Transverse colon (tissue), 4 donors: ENCODE results near the gene WFDC10A. TPM values are rescaled to one million over a fixed set of nuclear protein-coding genes. Genes with fewer than 3 reads are reported as not detected.
"Not testable (repeated sequence)": the region's sequence is repeated elsewhere in the genome, so short reads cannot be mapped to it uniquely, and the experiment has no call there.

Experiments
- DNase-seq: peaks from one replicate; pipeline ENCODE4 v3.0.0-alpha.2; 2019
- H3K27ac ChIP-seq, 4 donors: fragments of 200-600 bp; sonication (generic); 2 replicates each; pipeline ENCODE4 v1.5.1; 2016 to 2018; ENCODE audit warnings: inconsistent platforms in 4 of 4
- H3K27me3 ChIP-seq: fragments of 200-600 bp; sonication (generic); 2 replicates; pipeline ENCODE4 v1.5.1; 2017; ENCODE audit warnings: inconsistent platforms
- H3K36me3 ChIP-seq, 4 donors: fragments of 200-600 bp; sonication (generic); 2 replicates each; pipeline ENCODE4 v1.5.1; 2017 to 2019; ENCODE audit warnings: inconsistent platforms in 4 of 4
- H3K4me1 ChIP-seq, 4 donors: fragments of 200-600 bp; sonication (generic); 2 replicates each; pipeline ENCODE4 v1.5.1; 2017 to 2020; ENCODE audit warnings: inconsistent platforms in 4 of 4
- H3K4me3 ChIP-seq, 4 donors: fragments of 200-600 bp; sonication (generic); 1 replicate in 1 of 4; 2 replicates in 3 of 4; pipeline versions ENCODE4 v1.5.1 to v1.6.1; 2017 to 2019; ENCODE audit warnings: inconsistent platforms in 4 of 4
- H3K9me3 ChIP-seq, 2 donors: fragments of 200-600 bp; sonication (generic); 2 replicates each; pipeline ENCODE4 v1.5.1; 2017 to 2019; ENCODE audit warnings: inconsistent platforms in 2 of 2
- EP300 ChIP-seq: sonication (generic); formaldehyde crosslinking; IDR thresholded peaks from one replicate; pipeline ENCODE4 v1.6.1; 2017; ENCODE audit warnings: antibody characterized with exemption, low read depth
- POLR2A ChIP-seq: fragments of 450-650 bp; IDR thresholded peaks from one replicate; pipeline ENCODE4 v1.6.1; 2016; ENCODE audit warnings: antibody characterized with exemption, mild to moderate bottlenecking, moderate library complexity
- POLR2AphosphoS5 ChIP-seq, 3 donors: sonication (generic); formaldehyde crosslinking; IDR thresholded peaks; one replicate each; pipeline ENCODE4 v1.6.1; 2016; ENCODE audit warnings: antibody characterized with exemption in 3 of 3
- WGBS, 2 donors: methylation state at CpG; one replicate each; pipeline ENCODE4 v1.1.5; 2018; ENCODE audit warnings: low coverage in 1 of 2; 5-methylcytosine and 5-hydroxymethylcytosine counted together
- in situ Hi-C, 4 donors: fragments of 200-750 bp; cut with MboI; loops; one replicate each; pipeline versions ENCODE4 v1.15.0 to v1.15.1; 2017; ENCODE audit warnings: low sequenced_read_pairs in 3 of 4, low pct_ligation_motif_present in 1 of 4, low pct_unique_long_range_greater_than_20kb in 1 of 4
- intact Hi-C: fragments of 100-400 bp; cut with DNase I; formaldehyde crosslinking; loops from one replicate; pipeline ENCODE4 v1.15.1; 2023; ENCODE audit warnings: low total_unique reads
- total RNA-seq, 4 donors: library from RNA; depleted of rRNA; stranded (reverse); fragments of >200 nt; gene quantifications; one replicate each; pipeline ENCODE4 v1.1.0, GENCODE V29; 2016
- TF ChIP-seq, protein P1 (sequence below), 5 experiments: fragments of 200-600 bp in 3 of 5; fragments of 450-650 bp in 2 of 5; sonication (generic) in 3 of 5; IDR thresholded peaks; 1 replicate in 2 of 5; 2 replicates in 3 of 5; pipeline ENCODE4 v1.5.1; 2016 to 2017; ENCODE audit warnings: antibody characterized with exemption in 5 of 5, inconsistent platforms in 3 of 5, mild to moderate bottlenecking in 2 of 5, moderate library complexity in 1 of 5

The WFDC10A gene
- total RNA-seq, 4 donors from 2014 or later: not detected

DNA sequence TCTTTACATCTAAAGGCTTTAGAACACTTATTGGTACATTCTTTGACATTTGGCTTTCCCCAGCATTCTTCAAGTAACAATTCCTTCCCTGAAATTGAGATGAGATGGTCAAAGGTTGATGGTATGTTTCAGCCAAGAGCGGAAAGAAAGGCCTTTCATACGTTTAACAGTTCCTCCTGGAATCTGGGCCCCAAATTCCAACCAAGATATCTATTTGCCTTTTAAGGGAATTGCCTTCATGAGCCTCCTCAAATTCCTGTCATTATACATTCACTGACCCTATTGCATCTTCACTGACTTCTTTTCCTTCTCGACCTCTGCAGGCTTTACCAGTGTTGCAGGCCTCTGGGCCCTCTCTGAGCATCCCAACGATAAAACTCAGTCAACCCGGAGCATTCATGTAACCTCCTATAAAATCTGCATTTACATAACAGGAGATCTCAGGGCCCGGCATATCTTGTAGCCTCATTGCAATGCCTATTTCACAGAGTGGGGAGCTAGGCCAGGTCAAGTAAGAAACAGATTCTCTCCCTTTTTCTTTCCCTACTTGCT, 19.8 kb downstream of the WFDC10A start:
- H3K27me3 ChIP-seq: no peaks in the 10 kb centered on the region
- intact Hi-C loops (no loop called here), in situ Hi-C loops (no loop called here)
- H3K4me1 ChIP-seq: no peaks in the 10 kb centered on the region
- no peak for TF ChIP-seq POLR2AphosphoS5 (IDR thresholded peaks at IDR 0.05)
- TF ChIP-seq, protein P1, sequence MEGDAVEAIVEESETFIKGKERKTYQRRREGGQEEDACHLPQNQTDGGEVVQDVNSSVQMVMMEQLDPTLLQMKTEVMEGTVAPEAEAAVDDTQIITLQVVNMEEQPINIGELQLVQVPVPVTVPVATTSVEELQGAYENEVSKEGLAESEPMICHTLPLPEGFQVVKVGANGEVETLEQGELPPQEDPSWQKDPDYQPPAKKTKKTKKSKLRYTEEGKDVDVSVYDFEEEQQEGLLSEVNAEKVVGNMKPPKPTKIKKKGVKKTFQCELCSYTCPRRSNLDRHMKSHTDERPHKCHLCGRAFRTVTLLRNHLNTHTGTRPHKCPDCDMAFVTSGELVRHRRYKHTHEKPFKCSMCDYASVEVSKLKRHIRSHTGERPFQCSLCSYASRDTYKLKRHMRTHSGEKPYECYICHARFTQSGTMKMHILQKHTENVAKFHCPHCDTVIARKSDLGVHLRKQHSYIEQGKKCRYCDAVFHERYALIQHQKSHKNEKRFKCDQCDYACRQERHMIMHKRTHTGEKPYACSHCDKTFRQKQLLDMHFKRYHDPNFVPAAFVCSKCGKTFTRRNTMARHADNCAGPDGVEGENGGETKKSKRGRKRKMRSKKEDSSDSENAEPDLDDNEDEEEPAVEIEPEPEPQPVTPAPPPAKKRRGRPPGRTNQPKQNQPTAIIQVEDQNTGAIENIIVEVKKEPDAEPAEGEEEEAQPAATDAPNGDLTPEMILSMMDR (IDR thresholded peaks at IDR 0.05): no peak
- no peak for TF ChIP-seq EP300
- TF ChIP-seq POLR2A: no peak
- H3K4me3 ChIP-seq: no peak overlapping the region
- no peak for DNase-seq
- no peaks in the 10 kb centered on the region for H3K36me3 ChIP-seq
- H3K27ac ChIP-seq: no peak overlapping the region
- H3K9me3 ChIP-seq: no peaks in the 10 kb centered on the region
- WGBS, 2 donors: 76 to 83% methylated on average over 3 to 6 of the region's 6 CpGs

DNA sequence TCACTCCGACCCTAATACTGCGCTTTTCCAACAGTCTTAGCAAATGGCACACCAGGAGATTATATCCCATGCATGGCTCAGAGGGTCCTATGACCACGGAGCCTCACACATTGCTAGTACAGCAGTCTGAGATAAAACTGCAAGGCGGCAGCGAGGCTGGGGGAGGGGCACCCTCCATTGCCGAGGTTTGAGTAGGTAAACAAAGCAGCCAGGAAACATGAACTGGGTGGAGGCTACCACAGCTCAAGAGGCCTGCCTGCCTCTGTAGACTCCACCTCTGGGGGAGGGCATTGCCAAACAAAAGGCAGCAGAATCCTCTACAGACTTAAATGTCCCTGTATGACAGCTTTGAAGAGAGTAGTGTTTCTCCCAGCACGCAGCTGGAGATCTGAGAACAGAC, 22.2 kb downstream of the WFDC10A start:
- H3K4me1 ChIP-seq, H3K9me3 ChIP-seq, H3K27me3 ChIP-seq, intact Hi-C loops, H3K4me3 ChIP-seq, H3K36me3 ChIP-seq, in situ Hi-C loops, H3K27ac ChIP-seq: not testable (repeated sequence)
- peak; percentile 23 for DNase-seq
- WGBS, 2 donors: 76% methylated on average over 7 of the region's 7 CpGs; no CpG with 5 or more reads in 1 of the 2 donors

DNA sequence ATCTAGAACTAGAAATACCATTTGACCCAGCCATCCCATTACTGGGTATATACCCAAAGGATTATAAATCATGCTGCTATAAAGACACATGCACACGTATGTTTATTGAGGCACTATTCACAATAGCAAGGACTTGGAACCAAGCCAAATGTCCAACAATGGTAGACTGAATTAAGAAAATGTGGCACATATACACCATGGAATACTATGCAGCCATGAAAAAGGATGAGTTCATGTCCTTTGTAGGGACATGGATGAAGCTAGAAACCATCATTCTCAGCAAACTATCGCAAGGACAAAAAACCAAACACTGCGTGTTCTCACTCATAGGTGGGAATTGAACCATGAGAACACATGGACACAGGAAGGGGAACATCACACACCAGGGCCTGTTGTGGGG, 27.5 kb downstream of the WFDC10A start:
- H3K27me3 ChIP-seq, H3K9me3 ChIP-seq, H3K4me3 ChIP-seq, DNase-seq, H3K36me3 ChIP-seq, in situ Hi-C loops, H3K4me1 ChIP-seq, intact Hi-C loops, H3K27ac ChIP-seq: not testable (repeated sequence)
- 64 to 100% methylated on average over 1 to 3 of the region's 3 CpGs for whole genome bisulfite sequencing, 2 donors

DNA sequence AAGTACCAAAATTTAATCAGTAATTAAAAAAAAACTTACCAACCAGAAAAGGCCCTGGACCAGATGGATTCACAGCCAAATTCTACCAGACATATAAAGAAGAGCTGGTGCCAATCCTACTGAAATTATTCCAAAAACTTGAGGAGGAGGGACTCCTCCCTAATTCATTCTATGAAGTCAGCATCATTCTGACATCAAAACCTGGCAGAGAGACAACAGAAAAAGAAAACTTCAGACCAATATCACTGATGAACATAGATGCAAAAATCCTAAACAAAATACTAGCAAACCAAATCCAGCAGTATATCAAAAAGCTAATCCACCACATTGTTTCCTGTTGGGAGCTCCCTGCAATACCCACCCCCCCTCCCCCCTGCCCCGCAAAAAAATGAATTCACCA, 40.6 kb downstream of the WFDC10A start, which contains the start of gene WFDC11:
Gene WFDC11 (minus strand): TSS at position 101 of the 400 bp plus-strand sequence. CDS start 19,639 bp downstream, outside the sequence.
- peaks cover 4% of the 10 kb centered on the region for H3K27me3 ChIP-seq
- TF ChIP-seq POLR2AphosphoS5 (IDR thresholded peaks at IDR 0.05): no peak
- TF ChIP-seq POLR2A: no peak
- TF ChIP-seq, protein P1 (IDR thresholded peaks at IDR 0.05): no peak
- no peak for TF ChIP-seq EP300
- H3K4me1 ChIP-seq: no peaks in the 10 kb centered on the region
- no peaks in the 10 kb centered on the region for H3K36me3 ChIP-seq
- in situ Hi-C loops (no loop called here), intact Hi-C loops (no loop called here)
- no peak within 1 kb of the TSS for H3K27ac ChIP-seq
- no peak within 1 kb of the TSS for H3K4me3 ChIP-seq
- peaks cover 0 to 4% of the 10 kb centered on the region in 2 donors for H3K9me3 ChIP-seq
- WGBS, 2 donors: 67 to 89% methylated on average over 1 of the region's 1 CpG
- DNase-seq: no peak

DNA sequence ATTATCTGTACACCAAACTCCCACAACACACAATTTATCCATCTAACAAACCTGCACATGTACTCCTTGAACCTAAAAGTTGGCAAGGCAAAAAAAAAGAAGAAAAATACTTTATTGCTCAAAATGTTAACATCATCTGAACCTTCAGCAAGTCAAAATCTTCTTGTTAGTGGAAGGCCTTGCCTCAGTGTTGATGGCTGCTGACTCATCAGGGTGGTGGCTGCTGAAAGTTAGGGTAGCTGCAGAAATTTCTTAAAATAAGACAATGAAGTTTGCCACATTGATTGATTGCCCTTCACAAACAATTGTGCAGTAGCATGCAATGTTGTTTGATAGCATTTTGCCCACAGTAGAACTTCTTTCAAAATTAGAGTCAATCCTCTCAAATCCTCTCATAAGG, 43.2 kb downstream of the WFDC10A start:
- in situ Hi-C loops (no loop called here), intact Hi-C loops (no loop called here)
- Histone ChIP-seq H3K27me3 (peaks cover 3% of the 10 kb centered on the region), H3K27ac (no peak overlapping the region), H3K9me3 (peaks cover 0 to 4% of the 10 kb centered on the region in 2 donors), H3K4me3 (no peak overlapping the region), H3K4me1 (no peaks in the 10 kb centered on the region), H3K36me3 (no peaks in the 10 kb centered on the region)
- TF ChIP-seq, protein P1 (IDR thresholded peaks at IDR 0.05): no peak
- TF ChIP-seq POLR2A (no peak), EP300 (no peak)
- no peak for DNase-seq
